Parathyroid adenoma (tissue), 2 donors: ENCODE results near the gene NRP2.

Source experiments
- H2AFZ ChIP-seq: fragments of 300-600 bp; sonication (generic); one replicate; pipeline ENCODE4 v1.7.0; 2017; ENCODE audit warnings: antibody characterized with exemption, mild to moderate bottlenecking
- H3K27ac ChIP-seq: fragments of 300-600 bp; sonication (generic); one replicate; pipeline ENCODE4 v1.7.0; 2017
- H3K27me3 ChIP-seq: fragments of 300-600 bp; sonication (generic); one replicate; pipeline ENCODE4 v1.7.0; 2017; ENCODE audit warnings: low read length; ENCODE audit not compliant: control insufficient read depth, insufficient read depth
- H3K36me3 ChIP-seq: fragments of 300-600 bp; sonication (generic); one replicate; pipeline ENCODE4 v1.7.0; 2017; ENCODE audit warnings: low read length; ENCODE audit not compliant: control insufficient read depth, insufficient read depth
- H3K4me1 ChIP-seq: fragments of 300-600 bp; sonication (generic); one replicate; pipeline ENCODE4 v1.7.0; 2017; ENCODE audit warnings: control low read depth
- H3K4me2 ChIP-seq: fragments of 300-600 bp; sonication (generic); one replicate; pipeline ENCODE4 v1.7.0; 2017; ENCODE audit warnings: low read length
- H3K4me3 ChIP-seq: fragments of 300-600 bp; sonication (generic); one replicate; pipeline ENCODE4 v1.7.0; 2017; ENCODE audit warnings: low read depth, low read length
- H3K79me2 ChIP-seq: fragments of 300-600 bp; sonication (generic); one replicate; pipeline ENCODE4 v1.7.0; 2017; ENCODE audit warnings: control low read depth
- H3K9ac ChIP-seq: fragments of 300-600 bp; sonication (generic); one replicate; pipeline ENCODE4 v1.7.0; 2017; ENCODE audit warnings: mild to moderate bottlenecking
- H3K9me3 ChIP-seq: fragments of 300-600 bp; sonication (generic); one replicate; pipeline ENCODE4 v1.7.0; 2017; ENCODE audit warnings: low read length; ENCODE audit not compliant: control insufficient read depth
- CTCF ChIP-seq: fragments of 300-600 bp; sonication (generic); IDR thresholded peaks from one replicate; pipeline ENCODE4 v1.7.0; 2017; ENCODE audit warnings: antibody characterized with exemption, mild to moderate bottlenecking
- donor health status: primary hyperparathyroidism.

The NRP2 gene

GRCh38 chr2:205733082-205733481, 50.8 kb downstream of the NRP2 start:
- H3K4me3 ChIP-seq = no peak overlapping the region
- no peaks in the 10 kb centered on the region for H3K36me3 ChIP-seq
- H3K4me2 ChIP-seq = no peak overlapping the region
- no peak overlapping the region for H3K27ac ChIP-seq
- H3K9me3 ChIP-seq = no peaks in the 10 kb centered on the region
- H3K79me2 ChIP-seq = no peaks in the 10 kb centered on the region
- no peak for TF ChIP-seq CTCF
- H3K27me3 ChIP-seq = no peaks in the 10 kb centered on the region
- no peaks in the 10 kb centered on the region for H3K4me1 ChIP-seq
- no peak overlapping the region for H3K9ac ChIP-seq
- no peak overlapping the region for H2AFZ ChIP-seq

GRCh38 chr2:205733648-205734047, 51.3 kb downstream of the NRP2 start:
- no peaks in the 10 kb centered on the region for H3K79me2 ChIP-seq
- H3K4me3 ChIP-seq = no peak overlapping the region
- H3K9ac ChIP-seq = no peak overlapping the region
- H3K36me3 ChIP-seq = no peaks in the 10 kb centered on the region
- no peaks in the 10 kb centered on the region for H3K4me1 ChIP-seq
- no peak for TF ChIP-seq CTCF
- no peak overlapping the region for H3K4me2 ChIP-seq
- H3K27ac ChIP-seq = no peak overlapping the region
- H3K9me3 ChIP-seq = no peaks in the 10 kb centered on the region
- H3K27me3 ChIP-seq = no peaks in the 10 kb centered on the region
- no peak overlapping the region for H2AFZ ChIP-seq

GRCh38 chr2:205734436-205735037, 52.2 kb downstream of the NRP2 start:
- Histone ChIP-seq H3K27ac (no peak overlapping the region), H3K27me3 (no peaks in the 10 kb centered on the region)

GRCh38 chr2:205738117-205738968, 56.0 kb downstream of the NRP2 start:
- no peaks in the 10 kb centered on the region for H3K36me3 ChIP-seq

More at GRCh38 chr2:205734436-205735037, 52.2 kb downstream of the NRP2 start:
- Histone ChIP-seq H3K9ac (no peak overlapping the region), H3K4me2 (no peak overlapping the region), H2AFZ (no peak overlapping the region), H3K4me3 (no peak overlapping the region), H3K9me3 (no peaks in the 10 kb centered on the region), H3K36me3 (no peaks in the 10 kb centered on the region), H3K79me2 (no peaks in the 10 kb centered on the region), H3K4me1 (no peaks in the 10 kb centered on the region)
- no peak for TF ChIP-seq CTCF

More at GRCh38 chr2:205738117-205738968, 56.0 kb downstream of the NRP2 start:
- Histone ChIP-seq H3K4me2 (no peak overlapping the region), H3K4me1 (no peaks in the 10 kb centered on the region), H3K79me2 (no peaks in the 10 kb centered on the region), H2AFZ (peak overlapping the region; percentile 17), H3K27ac (no peak overlapping the region), H3K27me3 (no peaks in the 10 kb centered on the region), H3K4me3 (no peak overlapping the region), H3K9ac (no peak overlapping the region), H3K9me3 (no peaks in the 10 kb centered on the region)
- no peak for TF ChIP-seq CTCF
